Measurements from ENCODE around the gene RCAN2.
"Not testable (repeated sequence)": the region's sequence is repeated elsewhere in the genome, so short reads cannot be mapped to it uniquely, and the experiment has no call there.

RCAN2 gene

DNA sequence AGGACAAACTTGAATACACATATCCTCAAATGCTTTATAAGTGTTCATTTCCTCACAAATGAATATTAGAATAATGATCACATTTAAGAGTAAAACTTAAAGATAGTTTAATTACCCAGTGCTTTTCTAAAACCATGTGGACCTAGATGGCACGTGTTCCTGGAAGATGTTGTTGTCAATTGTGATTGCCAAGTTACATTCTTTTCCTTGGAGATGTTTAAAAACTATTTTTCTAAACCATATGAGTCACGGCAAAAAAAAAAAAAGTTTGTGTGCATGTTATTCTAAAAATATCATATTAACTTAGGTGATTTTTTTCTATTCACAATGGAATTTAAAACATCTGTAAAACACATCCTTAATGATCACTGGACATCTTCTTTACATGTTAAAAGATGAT lies 51.1 kb downstream of the RCAN2 start:
- DNase-seq (ENCODE audit: low read depth) = no peak

DNA sequence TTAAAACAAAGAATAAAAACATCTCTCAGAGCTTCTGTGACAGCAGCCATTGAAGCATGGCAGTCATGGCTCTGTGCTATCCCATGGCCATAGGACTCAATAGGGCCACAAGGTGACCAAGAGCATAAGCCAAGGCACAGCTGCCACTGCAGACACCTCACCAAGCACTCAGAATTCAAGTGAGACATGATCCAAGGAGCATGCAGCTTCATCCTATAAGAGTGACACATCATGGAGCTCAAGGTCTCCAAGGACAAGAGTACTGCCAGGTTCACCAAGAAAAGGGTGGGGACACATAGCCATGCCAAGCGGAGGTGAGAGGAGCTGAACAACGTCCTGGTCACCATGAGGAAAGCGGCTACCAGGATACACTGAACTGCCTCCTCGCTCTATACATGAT lies 53.0 kb downstream of the RCAN2 start:
- no peak for DNase-seq (ENCODE audit: low read depth)

DNA sequence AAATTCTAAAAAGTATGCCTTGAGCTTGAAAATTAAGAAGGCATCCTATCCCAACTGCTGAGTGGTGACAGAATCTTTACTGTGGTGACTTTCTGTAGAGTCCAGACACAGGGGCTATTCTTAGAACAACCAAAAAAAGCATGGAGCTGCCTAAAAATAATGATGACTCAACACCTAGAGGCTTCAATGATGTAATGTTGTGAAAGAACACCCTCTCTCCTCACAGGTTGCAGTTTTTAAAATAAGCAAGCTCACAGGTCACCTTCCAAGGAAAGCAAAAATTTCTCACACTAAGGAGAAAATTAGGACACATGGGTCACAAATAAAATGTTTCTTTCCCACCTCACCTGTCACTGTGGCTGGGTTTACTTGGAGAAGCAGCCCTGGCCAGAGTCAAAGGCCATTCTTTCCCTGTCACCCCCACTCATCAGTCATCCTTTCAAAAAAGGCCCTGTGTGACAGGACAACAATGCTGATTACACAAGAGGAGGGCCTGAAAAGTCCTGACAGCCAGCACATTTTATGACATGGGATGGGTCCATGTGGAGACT lies 53.5 kb downstream of the RCAN2 start:
- no peak for DNase-seq (ENCODE audit: low read depth)

DNA sequence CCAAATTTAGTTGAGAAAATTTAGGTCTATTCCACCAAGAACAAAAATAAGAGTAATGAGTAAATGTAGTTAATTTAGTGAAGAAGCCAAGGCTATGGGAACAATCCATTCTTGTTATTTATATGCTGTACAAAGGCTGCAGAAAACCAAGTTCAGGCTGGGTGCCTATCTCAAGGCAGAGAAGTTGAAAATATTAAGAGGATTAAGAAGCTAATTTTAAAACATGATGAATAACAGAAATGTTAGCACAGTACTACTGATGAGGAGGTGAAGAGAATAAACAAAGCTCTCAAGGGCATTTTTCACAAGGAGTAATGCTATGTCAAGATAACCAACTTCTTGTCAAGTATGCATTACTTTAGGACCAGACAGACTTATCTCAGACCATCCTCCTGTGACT lies 68.6 kb downstream of the RCAN2 start:
- no peak for DNase-seq (ENCODE audit: low read depth)

DNA sequence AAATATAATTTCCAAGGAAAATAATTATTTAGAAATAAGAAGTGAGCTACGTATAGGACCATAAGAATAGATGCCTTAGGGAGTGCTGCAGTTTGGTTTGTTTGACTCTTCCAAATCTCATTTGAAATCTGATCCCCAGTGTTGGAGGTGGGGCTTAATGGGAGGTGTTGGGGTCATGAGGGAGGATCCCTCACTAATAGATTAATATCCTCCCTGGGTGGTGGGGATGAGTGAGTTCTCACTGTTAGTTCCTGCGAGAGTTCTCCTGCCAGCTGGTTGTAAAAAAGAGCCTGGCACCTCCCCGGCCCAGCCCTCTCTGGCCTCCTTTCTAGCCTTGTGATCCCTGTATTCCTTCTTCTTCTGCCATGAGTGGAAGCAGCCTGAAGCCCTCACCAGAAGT lies 69.3 kb downstream of the RCAN2 start:
- no peak for DNase-seq (ENCODE audit: low read depth)

DNA sequence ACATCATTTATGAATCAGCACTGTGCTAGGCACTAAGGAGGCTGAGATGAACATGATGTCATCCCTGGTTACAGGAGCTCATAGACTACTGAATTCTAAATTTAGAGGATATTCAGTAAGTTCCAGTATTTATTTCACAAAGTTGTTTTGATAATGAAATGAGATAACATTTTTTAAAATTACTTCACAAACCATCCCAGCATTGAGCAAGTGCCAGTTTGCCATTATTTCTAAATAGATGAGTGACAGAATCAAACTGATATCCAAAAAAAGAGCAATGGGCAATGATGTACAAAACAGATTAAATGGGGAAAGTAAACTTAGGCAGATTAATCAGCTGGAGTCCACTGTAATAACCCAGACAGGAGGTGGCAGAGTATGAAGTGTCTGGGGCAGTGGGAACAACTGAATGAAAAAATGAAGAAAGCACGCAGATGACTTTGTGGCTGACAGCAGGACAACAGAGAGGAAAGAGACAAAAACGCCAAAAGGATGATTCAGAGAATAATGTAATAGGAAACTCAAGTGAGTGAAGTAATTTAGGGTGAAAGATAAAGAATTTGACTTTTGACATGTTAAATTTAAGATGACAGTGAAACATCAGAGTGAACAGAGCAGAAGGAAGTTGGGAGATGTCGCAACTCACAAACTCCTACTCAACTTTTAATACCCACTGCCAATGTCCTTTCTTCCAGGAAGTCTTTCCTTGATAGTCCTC lies 70.2 kb downstream of the RCAN2 start:
- DNase-seq (ENCODE audit: low read depth) = no peak

DNA sequence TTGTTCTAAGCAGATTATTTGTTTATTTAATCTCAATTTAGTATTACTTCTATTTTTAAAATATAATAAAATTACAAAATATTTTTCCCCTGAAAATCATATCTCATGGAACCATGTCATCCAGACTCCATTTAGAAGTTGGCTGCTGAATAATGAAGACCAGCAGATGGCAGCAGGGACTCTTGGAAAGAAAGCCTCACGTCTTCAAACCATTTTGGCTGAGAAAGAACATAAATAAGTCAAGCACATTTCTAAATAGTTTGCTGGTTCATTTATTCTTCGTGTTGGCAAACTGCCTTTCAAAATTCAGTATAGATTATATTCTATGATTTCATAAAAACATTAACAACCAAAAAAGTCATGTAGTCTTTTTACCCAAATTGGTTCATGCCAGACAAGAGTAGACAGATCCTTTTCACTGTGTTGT lies 71.7 kb downstream of the RCAN2 start:
- DNase-seq (ENCODE audit: low read depth) = no peak

DNA sequence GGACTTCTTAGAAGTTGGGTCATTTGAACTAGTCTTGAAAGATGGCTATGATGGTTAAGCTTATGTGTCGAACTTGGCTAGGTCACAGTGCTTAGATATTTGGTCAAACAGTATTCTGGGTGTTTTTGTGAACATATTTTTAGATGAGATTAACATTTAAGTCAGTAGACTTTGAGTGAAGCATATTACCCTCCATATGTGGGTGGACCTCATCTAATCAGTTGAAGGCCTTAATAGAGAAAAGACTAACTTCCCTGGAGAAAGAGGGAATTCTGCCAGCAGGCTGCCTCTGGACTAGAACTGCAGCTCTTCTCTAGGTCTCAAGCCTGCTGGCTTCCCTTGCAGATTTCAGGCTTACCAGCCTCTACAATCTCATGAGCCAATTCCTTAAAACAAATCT lies 76.9 kb downstream of the RCAN2 start:
- no peak for DNase-seq (ENCODE audit: low read depth)

DNA sequence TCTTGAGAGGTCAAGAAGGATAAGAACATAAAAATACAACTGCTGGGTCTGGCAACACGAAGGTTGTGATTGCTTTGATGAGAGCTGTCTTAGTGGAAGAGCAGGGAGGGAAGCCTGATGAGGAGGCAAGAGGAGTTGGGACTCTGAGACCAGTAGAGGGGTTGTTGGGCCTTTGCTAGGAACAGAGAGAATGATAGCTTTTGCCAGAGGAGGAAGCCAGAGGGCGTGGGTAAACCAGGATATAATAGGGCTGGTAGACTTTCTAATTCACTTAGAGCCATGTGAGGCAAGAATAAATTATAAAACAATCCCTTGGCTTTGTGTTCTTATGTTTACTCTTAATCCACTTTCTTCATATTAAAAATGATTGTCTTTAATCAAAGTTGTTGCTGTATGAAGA lies 78.6 kb downstream of the RCAN2 start:
- no peak for DNase-seq (ENCODE audit: low read depth)

DNA sequence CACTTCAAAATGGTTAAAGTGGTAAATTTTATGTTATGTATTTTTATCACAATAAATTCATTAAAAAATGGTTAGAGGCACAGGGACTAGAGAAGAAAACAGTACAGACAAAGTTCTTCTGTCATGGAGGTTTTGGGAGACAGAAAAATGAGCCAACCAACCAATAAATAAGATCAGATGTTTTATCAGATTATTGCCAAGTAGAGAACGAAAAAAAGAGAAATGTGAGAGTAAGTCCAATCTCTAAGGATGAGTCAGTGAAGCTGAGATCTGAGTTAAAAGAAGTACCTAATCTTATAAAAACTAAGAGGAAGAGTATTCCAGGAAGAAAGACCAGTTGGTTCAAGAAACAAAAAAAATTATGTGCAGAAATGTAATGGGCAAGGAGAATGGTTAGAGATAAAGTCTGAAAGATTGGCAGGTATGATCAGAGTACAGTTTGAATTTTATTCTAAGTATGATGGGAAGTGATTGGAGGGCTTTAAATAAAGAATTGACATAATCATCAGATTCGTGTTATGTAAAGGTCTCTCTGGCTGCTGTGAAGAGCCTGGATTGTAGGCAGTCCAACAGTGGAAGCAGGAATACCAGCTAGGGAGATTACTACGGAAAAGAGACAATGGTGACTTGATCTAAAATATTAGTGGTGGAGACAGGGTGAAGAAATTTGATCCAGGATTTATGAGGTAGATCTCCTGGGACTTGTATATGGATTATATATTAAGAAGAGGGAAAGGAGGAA lies 79.6 kb downstream of the RCAN2 start:
- no peak for DNase-seq (ENCODE audit: low read depth)

DNA sequence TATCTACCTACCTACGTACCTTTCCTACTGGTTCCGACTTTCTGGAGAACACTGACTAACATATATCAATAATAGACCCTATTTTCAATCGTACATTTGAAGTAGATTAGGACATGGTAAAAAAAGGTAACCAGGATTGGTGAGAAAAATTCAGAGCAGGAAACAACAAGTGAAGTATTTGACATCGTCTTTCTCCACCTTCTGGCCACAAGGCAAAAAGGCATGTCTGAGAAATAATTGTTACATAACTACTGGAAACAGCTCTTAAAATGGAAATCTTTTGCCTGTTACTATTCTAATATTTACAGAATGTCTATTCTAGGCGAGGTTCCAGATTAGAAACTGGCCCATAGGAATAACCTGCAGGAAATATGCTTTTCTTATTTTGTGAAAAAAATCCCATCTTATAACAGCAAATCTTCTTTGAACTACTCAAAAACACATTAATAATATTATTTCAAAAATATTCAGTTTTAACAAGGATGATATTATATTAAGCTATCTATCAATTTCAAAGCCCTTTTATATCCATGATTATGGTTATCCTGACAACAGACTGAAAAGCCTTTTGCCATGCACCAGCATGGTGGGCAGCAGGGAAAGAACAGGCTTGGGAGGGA lies 80.8 kb downstream of the RCAN2 start:
- DNase-seq (ENCODE audit: low read depth) = no peak

DNA sequence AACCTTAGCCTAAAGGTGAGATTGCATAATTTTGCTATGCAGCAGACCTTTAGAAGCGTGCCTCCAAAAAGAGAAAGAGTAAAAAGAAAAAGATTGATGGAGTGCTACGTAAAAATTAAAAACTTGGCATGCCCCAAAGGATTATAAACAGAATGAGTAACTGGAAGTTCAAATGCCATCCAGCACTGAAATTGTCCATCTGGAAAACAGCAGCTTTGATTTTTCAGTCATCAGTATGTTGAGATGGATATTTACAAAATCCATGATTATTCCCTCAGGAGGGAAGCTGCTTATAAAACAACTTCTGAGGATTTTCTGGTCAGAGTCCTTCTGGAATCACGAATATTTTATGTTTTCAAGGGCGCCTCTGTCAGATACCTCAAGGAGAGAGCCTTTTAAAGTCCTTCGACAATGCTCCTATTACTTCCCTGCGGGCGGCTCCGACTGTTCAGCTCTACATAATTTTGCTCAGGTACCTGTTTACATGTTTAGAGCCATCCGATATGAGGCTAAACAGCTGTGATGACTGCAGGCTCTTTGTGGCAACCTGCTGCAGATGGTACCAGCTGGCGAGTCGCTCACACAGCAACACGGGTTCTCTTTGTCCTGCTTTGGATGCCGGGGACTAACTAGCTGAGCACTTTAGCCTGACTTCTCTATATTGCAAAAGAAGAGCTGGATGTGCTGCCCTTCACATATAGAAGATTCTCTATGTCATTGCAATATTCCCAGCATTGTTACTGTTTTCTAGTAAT lies 83.3 kb downstream of the RCAN2 start:
- no peak for DNase-seq (ENCODE audit: low read depth)

DNA sequence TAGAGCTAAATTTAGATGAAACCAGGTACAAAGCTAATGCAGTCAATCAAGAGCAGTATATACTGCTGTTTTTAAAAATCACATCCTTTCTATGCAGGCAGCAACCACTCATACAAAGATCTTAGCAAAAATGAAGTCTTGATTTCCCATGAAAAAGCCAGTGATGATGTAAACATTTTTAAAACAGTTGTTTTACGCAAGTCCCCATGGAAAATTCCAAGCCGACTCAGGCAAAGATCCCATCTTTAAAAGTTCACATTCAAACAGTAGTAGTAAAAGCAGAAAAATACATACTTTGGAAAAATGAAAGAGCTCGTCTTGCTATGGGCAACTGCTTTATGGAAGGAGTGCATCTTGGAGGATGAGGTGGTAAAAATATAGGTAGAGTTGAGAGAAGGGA lies 84.0 kb downstream of the RCAN2 start:
- no peak for DNase-seq (ENCODE audit: low read depth)

DNA sequence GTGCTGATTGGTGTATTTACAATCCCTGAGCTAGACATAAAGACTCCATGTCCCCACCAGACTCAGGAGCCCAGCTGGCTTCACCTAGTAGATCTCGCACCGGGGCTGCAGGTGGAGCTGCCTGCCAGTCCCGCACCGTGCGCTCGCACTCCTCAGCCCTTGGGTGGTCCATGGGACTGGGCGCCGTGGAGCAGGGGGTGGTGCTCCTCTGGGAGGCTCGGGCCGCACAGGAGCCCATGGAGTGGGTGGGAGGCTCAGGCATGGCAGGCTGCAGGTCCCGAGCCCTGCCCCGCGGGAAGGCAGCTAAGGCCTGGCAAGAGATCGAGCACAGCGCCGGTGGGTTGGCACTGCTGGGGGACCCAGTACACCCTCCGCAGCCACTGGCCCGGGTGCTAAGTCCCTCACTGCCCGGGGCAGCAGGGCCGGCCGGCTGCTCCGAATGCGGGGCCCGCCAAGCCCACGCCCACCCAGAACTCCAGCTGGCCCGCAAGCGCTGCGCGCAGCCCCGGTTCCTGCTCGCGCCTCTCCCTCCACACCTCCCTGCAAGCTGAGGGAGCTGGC lies 85.5 kb downstream of the RCAN2 start:
- DNase-seq (ENCODE audit: low read depth) = not testable (repeated sequence)

DNA sequence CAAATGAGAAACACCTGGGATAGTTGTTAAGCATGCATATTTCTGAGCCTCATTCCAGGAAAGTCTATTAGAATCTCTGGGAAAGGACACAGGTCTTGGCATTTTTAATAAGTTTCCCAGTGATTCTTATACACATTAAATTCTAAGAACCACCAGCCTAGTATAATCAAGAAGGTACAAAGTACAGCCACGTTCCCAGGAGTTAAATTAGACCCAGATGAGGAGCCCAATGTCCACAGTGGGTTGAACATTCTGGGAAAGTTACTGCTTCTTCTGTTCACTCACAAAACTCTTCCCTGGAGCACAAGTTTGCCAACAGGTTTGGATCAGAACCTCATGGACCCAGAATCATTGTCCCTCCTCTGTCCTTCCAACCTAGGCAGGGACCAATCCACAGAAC lies 90.4 kb downstream of the RCAN2 start:
- no peak for DNase-seq (ENCODE audit: low read depth)

DNA sequence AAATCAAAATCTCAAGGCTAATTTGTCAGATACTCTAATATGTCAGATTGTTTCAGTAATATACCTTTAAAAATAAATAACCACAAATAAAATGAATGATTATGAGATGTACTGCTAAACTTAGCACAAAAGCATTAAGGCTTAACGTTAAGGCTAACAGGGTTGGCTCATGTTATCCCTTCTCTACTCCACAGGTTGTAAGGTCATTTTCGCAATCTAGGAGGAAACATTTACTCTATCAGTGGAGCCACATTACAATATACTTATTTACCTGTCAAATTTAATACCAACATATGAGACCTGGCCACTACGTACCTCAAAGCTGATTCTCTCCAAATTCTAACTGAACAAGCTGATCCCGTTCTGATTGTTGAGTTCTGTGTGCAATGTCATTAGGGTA lies 95.7 kb downstream of the RCAN2 start:
- DNase-seq (ENCODE audit: low read depth) = no peak

DNA sequence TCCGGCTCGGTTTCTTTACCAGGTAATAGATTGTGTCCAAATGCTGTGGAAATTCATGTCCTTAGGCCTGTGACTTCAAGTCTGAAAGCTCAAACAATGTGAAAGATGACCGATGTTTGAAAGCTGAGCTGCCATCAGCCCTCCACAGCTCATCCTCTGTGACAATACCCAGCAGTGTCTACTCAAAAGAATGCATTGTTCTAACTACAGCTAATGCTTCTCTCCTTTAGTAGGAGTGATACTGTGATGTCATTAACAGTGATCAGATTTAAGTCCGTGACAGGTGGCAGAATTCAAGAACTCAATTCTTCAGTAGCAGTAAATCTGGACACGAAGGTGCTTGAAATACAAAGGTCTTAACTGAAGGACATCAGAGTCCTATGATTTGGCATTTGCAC lies 97.3 kb downstream of the RCAN2 start:
- DNase-seq (ENCODE audit: low read depth) = no peak

DNA sequence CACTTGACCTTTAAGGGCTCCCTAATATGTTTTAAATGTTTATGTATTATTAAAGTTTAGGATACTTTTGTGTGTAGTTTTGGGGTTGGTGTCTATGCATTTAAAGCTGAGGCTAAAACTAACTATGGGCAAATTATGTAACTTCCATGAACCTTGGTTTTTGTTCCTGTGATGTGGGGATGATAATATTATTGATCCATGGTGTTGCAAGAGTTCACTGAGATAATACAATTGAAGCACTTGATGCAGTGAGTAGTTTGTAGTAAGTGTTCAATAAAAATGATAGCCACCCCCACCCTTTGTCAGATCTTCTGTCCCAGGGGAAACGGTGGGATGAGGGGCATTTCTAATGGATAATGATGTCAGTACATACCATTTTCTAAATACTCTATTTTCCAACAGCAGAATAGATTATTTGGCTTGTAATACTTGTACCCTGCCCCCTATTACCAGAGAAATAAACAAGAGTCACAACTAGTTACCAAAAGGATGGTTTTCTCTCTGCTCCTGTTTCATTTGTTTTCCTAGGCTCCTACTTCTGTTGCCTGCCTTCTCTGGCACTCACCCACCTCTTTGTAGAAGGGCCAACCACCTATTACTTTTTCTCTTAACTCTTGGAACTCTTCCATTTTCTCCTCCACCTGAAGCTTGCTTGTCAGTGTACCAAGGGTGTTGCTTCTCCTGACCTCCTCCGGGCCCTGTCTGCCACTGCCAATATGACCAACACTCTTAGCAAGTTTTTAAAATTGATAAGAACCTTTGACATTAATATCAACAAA lies 97.9 kb downstream of the RCAN2 start:
- DNase-seq (ENCODE audit: low read depth) = no peak

DNA sequence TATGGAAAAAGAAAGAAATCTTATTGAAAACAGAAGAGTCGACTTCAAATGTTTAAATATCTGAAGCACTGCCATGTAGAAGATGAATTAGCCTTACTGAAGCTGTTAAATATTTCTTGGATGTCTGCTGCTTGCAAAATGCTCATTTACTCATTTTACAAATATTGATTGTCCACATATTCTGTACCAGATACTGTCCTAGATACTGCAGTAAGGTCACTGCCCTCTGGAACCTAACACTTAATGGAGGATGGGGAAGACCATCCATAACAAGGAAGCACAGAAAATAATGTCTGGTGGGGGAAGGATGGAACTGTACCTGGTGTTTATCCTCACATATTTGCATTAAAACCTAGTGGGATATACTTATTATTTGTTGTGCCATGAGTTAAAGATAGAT lies 99.0 kb downstream of the RCAN2 start:
- DNase-seq (ENCODE audit: low read depth) = no peak

DNA sequence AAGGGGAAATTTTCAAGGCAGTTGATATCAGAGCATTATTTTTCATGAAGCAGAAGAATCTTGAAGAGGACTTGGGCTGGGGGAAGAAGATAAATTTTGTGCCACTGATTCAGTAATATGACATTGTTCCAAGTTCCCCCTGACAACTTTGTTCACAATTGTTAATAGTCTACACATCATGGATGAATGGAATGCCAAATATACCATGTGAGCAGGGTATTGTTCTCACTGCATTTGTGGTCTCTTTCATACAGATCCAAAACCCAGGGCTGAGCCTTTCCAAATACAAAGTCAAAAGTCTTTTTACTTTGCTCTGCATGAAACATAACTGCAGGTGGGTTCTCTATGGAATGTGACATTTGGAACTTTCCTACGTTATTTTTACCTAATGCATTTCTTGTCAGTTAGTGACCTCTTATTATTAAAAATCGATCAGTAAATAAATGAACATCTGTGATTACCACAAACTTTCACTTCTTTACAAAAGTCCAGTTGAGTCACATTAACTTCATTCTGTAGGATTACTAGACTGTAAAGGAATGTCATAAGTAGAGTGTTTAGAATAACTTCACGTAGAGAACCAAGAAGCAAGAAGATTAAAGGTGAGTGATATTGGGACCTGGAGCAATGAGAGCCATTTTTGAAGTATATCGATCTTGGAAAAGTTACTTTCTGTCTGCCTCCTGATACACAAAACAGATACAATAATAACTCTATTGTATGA lies 100.9 kb downstream of the RCAN2 start:
- DNase-seq (ENCODE audit: low read depth) = no peak

DNA sequence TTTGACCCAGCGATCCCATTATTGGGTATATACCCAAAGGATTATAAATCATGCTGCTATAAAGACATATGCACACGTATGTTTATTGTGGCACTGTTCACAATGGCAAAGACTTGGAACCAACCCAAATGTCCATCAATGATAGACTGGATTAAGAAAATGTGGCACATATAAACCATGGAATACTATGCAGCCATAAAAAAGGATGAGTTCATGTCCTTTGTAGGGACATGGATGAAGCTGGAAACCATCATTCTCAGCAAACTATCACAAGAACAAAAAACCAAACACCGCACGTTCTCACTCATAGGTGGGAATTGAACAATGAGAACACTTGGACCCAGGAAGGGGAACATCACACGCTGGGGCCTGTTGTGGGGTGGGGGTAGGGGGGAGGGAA lies 103.5 kb downstream of the RCAN2 start:
- DNase-seq (ENCODE audit: low read depth) = not testable (repeated sequence)
